ENCODE data around the gene CUL5.
"Not testable (repeated sequence)": the region's sequence is repeated elsewhere in the genome, so short reads cannot be mapped to it uniquely, and the experiment has no call there.

The CUL5 gene

GRCh38 chr11:108115500-108116140 lies 106.9 kb downstream of the CUL5 start:
- peak; percentile 81 for DNase-seq (ENCODE audit: low read depth)

GRCh38 chr11:108117746-108118371 lies 109.2 kb downstream of the CUL5 start:
- no peak for DNase-seq (ENCODE audit: low read depth)

GRCh38 chr11:108120936-108121273 lies 112.2 kb downstream of the CUL5 start:
- DNase-seq (ENCODE audit: low read depth), result not testable (repeated sequence)

DNA sequence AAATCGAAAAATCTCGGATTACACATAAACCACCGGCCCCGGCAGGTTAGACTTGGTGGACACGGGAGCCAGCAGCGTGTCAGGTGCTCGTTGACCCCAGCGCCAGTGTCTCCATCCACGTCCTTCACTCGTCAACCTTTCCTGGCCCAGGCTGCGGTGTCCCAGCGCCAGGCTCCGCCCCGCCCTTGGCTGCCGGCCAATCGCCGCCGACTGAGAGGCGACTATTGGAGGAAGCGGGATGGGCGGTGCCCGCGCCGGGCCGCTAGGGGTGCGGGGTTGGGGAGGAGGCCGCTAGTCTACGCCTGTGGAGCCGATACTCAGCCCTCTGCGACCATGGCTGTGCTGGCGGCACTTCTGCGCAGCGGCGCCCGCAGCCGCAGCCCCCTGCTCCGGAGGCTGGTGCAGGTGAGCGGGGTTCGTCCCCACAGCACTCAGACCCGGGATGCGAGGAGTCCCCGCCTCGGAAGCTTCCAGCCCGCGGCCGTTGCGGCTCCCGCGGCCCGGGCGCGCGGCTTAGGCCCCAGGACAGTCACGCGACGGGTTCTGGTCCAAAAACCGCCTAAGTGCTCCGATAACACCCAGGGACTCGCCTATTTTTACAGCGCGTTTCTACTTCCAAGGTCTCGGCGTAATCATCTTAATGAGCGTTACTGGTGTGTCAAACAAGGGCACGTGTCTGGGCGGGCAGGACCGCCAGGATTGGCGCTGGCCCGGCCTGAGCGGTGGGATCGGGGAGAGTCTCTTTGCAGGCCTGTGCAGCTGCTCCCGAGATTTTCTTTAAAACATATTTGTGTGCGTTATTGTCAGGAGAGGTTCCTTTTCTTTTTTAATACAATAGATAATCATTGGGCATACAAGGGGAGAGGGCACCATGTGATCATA lies 112.8 kb downstream of the CUL5 start, which contains the start of gene ACAT1:
Gene ACAT1, plus strand, starts transcription at position 294 of the 882 bp plus-strand sequence. Its CDS starts 40 bp downstream, at position 334.
- peak; percentile 80 for DNase-seq (ENCODE audit: low read depth)

- DNase-seq (ENCODE audit: low read depth), result peak; percentile 22
Measured at GRCh38 chr11:108122166-108122628, 113.5 kb downstream of the CUL5 start.

DNA sequence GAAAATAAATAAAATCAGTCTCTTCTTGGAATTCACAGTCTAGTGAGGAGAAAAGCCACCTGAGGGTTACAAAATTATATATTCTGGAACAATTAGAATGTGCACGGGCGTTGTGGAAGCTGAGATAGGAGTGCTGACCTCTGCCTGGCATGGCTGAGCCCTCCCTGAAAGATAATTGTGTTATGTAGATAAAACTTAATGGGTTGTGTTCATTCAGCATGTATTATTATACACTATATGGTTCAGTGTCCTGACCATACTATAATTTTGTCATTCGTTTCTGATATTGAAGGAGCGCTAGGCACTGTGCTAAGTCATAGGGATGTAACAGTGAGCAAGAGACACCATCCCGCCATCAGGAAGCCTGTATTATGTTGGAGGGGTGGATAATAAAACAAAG lies 116.4 kb downstream of the CUL5 start:
- no peak for DNase-seq (ENCODE audit: low read depth)

DNA sequence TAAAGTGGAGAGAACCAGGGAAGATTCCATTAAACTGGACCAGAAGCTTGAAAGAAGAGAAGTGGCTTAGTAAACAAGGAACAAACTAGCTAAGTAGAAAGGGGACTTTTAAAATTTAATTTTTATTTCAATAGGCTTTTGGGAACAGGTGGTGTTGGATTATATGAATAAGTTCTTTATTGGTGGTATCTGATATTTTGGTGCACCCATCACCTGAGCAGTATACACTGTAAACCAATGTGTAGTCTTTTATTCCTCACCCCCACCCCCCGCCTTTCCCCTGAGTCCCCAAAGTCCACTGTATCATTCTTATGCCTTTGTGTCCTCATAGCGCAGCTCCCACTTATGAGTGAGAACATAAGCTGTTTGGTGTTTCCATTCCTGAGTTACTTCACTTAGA lies 120.1 kb downstream of the CUL5 start:
- no peak for DNase-seq (ENCODE audit: low read depth)

GRCh38 chr11:108131993-108132392 lies 123.3 kb downstream of the CUL5 start:
- DNase-seq (ENCODE audit: low read depth), result peak; percentile 24

GRCh38 chr11:108132993-108133538 lies 124.4 kb downstream of the CUL5 start:
- DNase-seq (ENCODE audit: low read depth), result not testable (repeated sequence)

- peak; percentile 21 for DNase-seq (ENCODE audit: low read depth)
Measured at GRCh38 chr11:108135845-108136544, 127.3 kb downstream of the CUL5 start.

GRCh38 chr11:108137212-108137611 lies 128.5 kb downstream of the CUL5 start:
- no peak for DNase-seq (ENCODE audit: low read depth)

GRCh38 chr11:108142304-108142703 lies 133.6 kb downstream of the CUL5 start:
- DNase-seq (ENCODE audit: low read depth), result no peak

- DNase-seq (ENCODE audit: low read depth), result no peak
Measured at GRCh38 chr11:108144615-108145014, 135.9 kb downstream of the CUL5 start.

GRCh38 chr11:108147150-108147549 lies 138.5 kb downstream of the CUL5 start:
- DNase-seq (ENCODE audit: low read depth), result no peak

DNA sequence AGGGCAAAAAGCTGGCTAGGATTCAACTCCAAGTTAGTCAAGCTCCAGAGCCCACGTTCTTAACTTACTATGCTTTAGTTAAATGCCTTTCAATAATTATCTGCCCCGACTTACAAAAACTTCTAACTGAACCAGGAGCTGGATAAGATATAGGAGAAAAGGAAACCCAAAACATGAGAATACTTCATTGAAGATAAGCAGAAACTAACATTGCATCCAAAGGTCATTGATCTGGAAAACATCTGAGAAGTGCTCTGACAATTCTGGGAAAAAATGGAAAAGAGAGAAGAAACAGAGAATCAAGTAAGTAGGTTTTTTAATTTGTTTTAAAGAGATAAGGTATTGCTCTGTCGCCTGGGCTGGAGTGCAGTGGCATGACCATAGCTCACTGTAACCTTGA lies 139.9 kb downstream of the CUL5 start:
- no peak for DNase-seq (ENCODE audit: low read depth)

DNA sequence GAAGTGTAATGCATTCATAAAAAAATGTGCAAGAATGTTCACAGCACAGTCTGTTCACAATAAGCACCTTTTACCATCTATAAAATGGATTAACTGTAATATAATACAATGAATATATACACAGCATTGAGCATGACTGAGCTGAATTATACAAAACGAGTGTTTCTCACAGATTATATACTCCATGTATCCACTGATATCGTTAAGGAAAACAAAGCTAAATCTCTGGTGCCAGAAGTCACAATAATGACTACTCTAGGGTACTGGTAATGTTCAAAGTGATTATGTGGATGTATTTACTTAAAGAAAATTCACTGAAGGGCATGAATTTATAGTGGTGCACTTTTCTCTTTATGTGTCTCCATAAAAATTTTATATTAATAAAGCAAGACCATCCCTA lies 145.9 kb downstream of the CUL5 start:
- no peak for DNase-seq (ENCODE audit: low read depth)
